Esophagus (tissue), 2 donors: ENCODE results near the gene MELTF. TPM values are rescaled to one million over a fixed set of nuclear protein-coding genes. Genes with fewer than 3 reads are reported as not detected.

Experiments used
- H3K27ac ChIP-seq, 2 donors: one replicate each; pipeline ENCODE4 v1.5.1; 2013; ENCODE audit warnings: low read depth in 2 of 2, mild to moderate bottlenecking in 2 of 2, inconsistent platforms in 1 of 2, low read length in 1 of 2, moderate library complexity in 1 of 2
- H3K27me3 ChIP-seq, 2 donors: one replicate each; pipeline ENCODE4 v1.6.1; 2013; ENCODE audit warnings: low read length in 2 of 2, control low read depth in 1 of 2, mild to moderate bottlenecking in 1 of 2; ENCODE audit not compliant: insufficient read depth in 2 of 2, control insufficient read depth in 1 of 2
- H3K36me3 ChIP-seq, 2 donors: one replicate each; pipeline ENCODE4 v1.6.1; 2013; ENCODE audit warnings: low read length in 1 of 2; ENCODE audit not compliant: control insufficient read depth in 2 of 2, insufficient read depth in 2 of 2
- H3K4me1 ChIP-seq, 2 donors: one replicate each; pipeline ENCODE4 v1.6.1; 2013; ENCODE audit warnings: low read length in 1 of 2; ENCODE audit not compliant: control insufficient read depth in 2 of 2, insufficient read depth in 2 of 2
- H3K4me3 ChIP-seq, 2 donors: one replicate each; pipeline ENCODE4 v1.5.1; 2013; ENCODE audit warnings: low read length in 2 of 2, mild to moderate bottlenecking in 2 of 2, low read depth in 1 of 2, moderate library complexity in 1 of 2
- H3K9me3 ChIP-seq, 2 donors: one replicate each; pipeline ENCODE4 v1.6.1; 2013; ENCODE audit warnings: mild to moderate bottlenecking in 2 of 2, low read depth in 1 of 2, low read length in 1 of 2, moderate library complexity in 1 of 2; ENCODE audit not compliant: control insufficient read depth in 2 of 2, insufficient read depth in 1 of 2
- WGBS, 2 donors: extraction: QIAGEN DNeasy Blood & Tissue Kit; methylation state at CpG; one replicate each; pipeline ENCODE4 v1.1.7; 2013; 5-methylcytosine and 5-hydroxymethylcytosine counted together
- polyA plus RNA-seq, 2 donors: library from polyadenylated mRNA; stranded (reverse); fragments of 200-250 nt; gene quantifications; one replicate each; pipeline ENCODE4 v1.2.3, GENCODE V29; 2013
- donor health status: healthy with polysubstance abuse.
- donor health status: Bipolar disorder and iron deficiency.

Gene MELTF
- polyA plus RNA-seq, 2 donors = 1.9 to 3.0 TPM

GRCh38 chr3:196970547-196971093, 59.0 kb downstream of the MELTF start:
- Histone ChIP-seq H3K4me3 (no peak overlapping the region), H3K27me3 (no peaks in the 10 kb centered on the region), H3K27ac (no peak overlapping the region), H3K9me3 (no peaks in the 10 kb centered on the region), H3K36me3 (peaks cover 0 to 8% of the 10 kb centered on the region in 2 donors), H3K4me1 (peaks cover 3 to 5% of the 10 kb centered on the region in 2 donors)
- WGBS, 2 donors = 85 to 87% methylated on average over 15 of the region's 15 CpGs

- H3K4me1 ChIP-seq = peaks cover 3 to 5% of the 10 kb centered on the region in 2 donors
- peaks cover 0 to 12% of the 10 kb centered on the region in 2 donors for H3K36me3 ChIP-seq
- 8 to 13% methylated on average over 62 to 100 of the region's 100 CpGs for WGBS, 2 donors
- H3K4me3 ChIP-seq = peak overlapping the region; percentile 79 to 85
- peak overlapping the region; percentile 59 to 65 for H3K27ac ChIP-seq
- H3K9me3 ChIP-seq = no peaks in the 10 kb centered on the region
- no peaks in the 10 kb centered on the region for H3K27me3 ChIP-seq
Observed at GRCh38 chr3:196969660-196970546, 59.7 kb downstream of the MELTF start.

- H3K4me3 ChIP-seq = peak overlapping the region; percentile 79 to 85
- H3K9me3 ChIP-seq = no peaks in the 10 kb centered on the region
- H3K36me3 ChIP-seq = peaks cover 0 to 12% of the 10 kb centered on the region in 2 donors
- H3K27ac ChIP-seq = peak overlapping the region; percentile 59 to 65
- peaks cover 3 to 5% of the 10 kb centered on the region in 2 donors for H3K4me1 ChIP-seq
- no peaks in the 10 kb centered on the region for H3K27me3 ChIP-seq
- WGBS, 2 donors = 0 to 1% methylated on average over 40 to 72 of the region's 72 CpGs
Observed at GRCh38 chr3:196969134-196969659, 60.4 kb downstream of the MELTF start.

DNA sequence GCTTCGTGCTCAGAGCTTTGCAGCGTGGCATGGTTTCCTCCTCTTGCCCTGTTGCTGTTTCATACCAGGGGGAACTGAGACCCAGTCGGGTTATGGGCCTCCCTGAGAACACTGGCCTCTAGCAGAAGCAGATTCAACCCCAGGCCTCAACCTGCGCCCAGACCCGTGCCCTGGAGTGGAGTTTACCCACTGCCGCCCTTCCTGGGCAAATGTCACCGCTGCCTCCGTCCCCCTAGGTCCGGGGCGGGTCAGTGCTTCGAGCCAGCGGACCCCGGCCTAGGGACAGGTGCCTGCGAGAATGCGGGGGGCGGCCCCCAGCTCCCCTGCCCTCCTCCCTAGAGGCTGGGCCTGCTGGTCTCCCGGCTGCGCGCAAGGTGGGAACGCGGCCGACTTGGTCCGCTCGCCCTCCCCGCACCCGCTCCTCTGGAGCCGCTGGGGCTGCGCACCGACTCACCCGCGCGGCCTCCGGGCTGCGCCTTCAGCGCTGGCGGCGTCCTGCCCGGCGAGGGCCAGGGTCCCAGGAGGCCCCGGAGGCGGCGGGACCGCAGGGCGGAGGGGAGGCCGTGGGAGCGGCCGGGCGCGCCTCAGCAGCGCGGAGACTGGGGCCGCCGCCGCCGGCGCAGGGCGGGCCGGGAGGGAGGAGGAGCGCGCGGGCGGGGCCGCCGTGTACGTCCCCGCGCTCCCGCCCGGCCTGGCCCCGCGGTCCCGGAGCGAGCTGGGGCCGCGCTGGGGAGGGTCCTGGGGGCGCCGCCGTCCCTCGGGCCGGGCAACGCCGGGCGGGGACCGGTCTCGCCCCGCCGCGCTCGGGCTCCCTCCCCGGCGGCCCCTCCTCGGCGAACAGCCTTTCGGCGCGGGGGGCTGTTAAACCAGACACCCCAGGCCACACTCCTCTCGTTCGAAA, 61.1 kb downstream of the MELTF start, which contains the start of gene PIGZ:
Gene PIGZ (minus strand): TSS at position 601 of the 901 bp plus-strand sequence. CDS start 16,802 bp downstream, outside the sequence.
- 2 to 3% methylated on average over 59 to 98 of the region's 98 CpGs for WGBS, 2 donors
- H3K27me3 ChIP-seq = no peaks in the 10 kb centered on the region
- peak within 1 kb of the TSS; percentile 79 to 85 for H3K4me3 ChIP-seq
- H3K36me3 ChIP-seq = peaks cover 0 to 12% of the 10 kb centered on the region in 2 donors
- no peaks in the 10 kb centered on the region for H3K9me3 ChIP-seq
- H3K27ac ChIP-seq = peak within 1 kb of the TSS; percentile 59 to 65
- H3K4me1 ChIP-seq = peaks cover 3 to 5% of the 10 kb centered on the region in 2 donors

DNA sequence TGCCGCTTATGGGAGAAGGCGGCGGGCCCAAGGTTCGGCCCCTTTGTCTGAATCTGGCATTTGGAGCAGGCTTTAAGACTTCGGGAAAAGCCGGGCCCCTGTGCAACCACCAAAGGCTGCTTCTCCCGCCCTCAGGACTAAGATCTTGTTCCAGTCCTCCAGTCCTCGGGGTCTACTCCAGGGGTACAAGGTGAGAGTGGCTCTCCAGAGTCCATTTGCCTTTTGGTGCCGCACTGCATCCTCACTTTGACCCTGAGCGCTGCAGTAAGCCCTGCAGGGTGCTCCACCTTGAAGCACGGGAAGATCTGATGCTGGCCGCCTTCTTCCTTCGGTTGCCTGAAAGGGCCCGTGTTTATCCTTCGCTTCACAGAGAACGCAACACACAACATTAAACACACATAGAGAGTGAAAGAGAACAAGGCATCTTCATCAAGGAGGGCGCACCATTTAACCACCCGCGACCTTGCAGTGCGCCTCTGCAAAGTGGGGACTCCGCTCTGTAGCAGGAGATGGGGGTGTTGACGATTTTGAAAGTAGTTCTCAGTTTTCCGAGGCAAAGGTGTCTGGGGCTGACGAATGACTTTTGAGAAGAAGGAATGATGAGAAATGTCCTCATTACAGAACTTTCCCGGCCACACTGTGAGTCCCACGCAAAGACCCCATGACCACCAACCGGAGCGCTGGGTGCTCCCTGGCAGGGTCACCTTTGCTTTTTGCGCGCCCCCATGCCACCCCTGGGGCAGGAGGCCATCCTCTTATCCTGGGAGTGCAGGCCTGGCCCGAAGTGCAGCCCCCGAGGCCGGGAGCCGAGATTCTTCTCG, 62.0 kb downstream of the MELTF start:
- Histone ChIP-seq H3K27me3 (no peaks in the 10 kb centered on the region), H3K4me3 (peak overlapping the region; percentile 79 to 85), H3K9me3 (no peaks in the 10 kb centered on the region), H3K27ac (no peak overlapping the region), H3K36me3 (peaks cover 0 to 12% of the 10 kb centered on the region in 2 donors), H3K4me1 (peaks cover 3 to 5% of the 10 kb centered on the region in 2 donors)
- WGBS, 2 donors = 72 to 73% methylated on average over 35 of the region's 35 CpGs

GRCh38 chr3:196966526-196967401, 62.9 kb downstream of the MELTF start:
- Histone ChIP-seq H3K9me3 (no peaks in the 10 kb centered on the region), H3K36me3 (peaks cover 0 to 12% of the 10 kb centered on the region in 2 donors), H3K27ac (no peak overlapping the region), H3K4me1 (peaks cover 3 to 5% of the 10 kb centered on the region in 2 donors), H3K4me3 (no peak overlapping the region), H3K27me3 (no peaks in the 10 kb centered on the region)
- 82 to 85% methylated on average over 47 of the region's 47 CpGs for WGBS, 2 donors

GRCh38 chr3:196965804-196966173, 63.8 kb downstream of the MELTF start:
- Histone ChIP-seq H3K27me3 (no peaks in the 10 kb centered on the region), H3K4me1 (peaks cover 3 to 5% of the 10 kb centered on the region in 2 donors), H3K4me3 (no peak overlapping the region), H3K36me3 (peaks cover 0 to 12% of the 10 kb centered on the region in 2 donors), H3K27ac (no peak overlapping the region), H3K9me3 (no peaks in the 10 kb centered on the region)
- WGBS, 2 donors = 95 to 98% methylated on average over 10 of the region's 10 CpGs
